Neuronal stem cell (in vitro differentiated cells): ENCODE results near the gene CMTM5.
A peak's percentile ranks its signal among the peaks of the same experiment; 100 is the strongest.

ENCODE experiments used
- DNase-seq: peaks from one replicate; pipeline ENCODE4 v3.0.0-alpha.2; 2013; ENCODE audit warnings: low spot score
- H2AFZ ChIP-seq: one replicate; pipeline ENCODE4 v1.6.1; 2013; ENCODE audit warnings: mild to moderate bottlenecking, low read length, inconsistent platforms
- H2AK5ac ChIP-seq: 2 replicates; pipeline ENCODE4 v1.6.1; 2013; ENCODE audit warnings: low read depth, mild to moderate bottlenecking, inconsistent platforms, low read length, moderate library complexity, mixed read lengths
- H2BK120ac ChIP-seq: 2 replicates; pipeline ENCODE4 v1.6.1; 2013; ENCODE audit warnings: low read depth, mild to moderate bottlenecking, inconsistent platforms, low read length, moderate library complexity, mixed read lengths
- H2BK12ac ChIP-seq: one replicate; pipeline ENCODE4 v1.6.1; 2013; ENCODE audit warnings: low read length, inconsistent platforms
- H2BK15ac ChIP-seq: 2 replicates; pipeline ENCODE4 v1.6.1; 2013; ENCODE audit warnings: mild to moderate bottlenecking, low read length, inconsistent platforms, mixed read lengths
- H2BK5ac ChIP-seq: one replicate; pipeline ENCODE4 v1.6.1; 2013; ENCODE audit warnings: inconsistent platforms, mild to moderate bottlenecking, low read length, moderate library complexity
- H3K14ac ChIP-seq: one replicate; pipeline ENCODE4 v1.6.1; 2013; ENCODE audit warnings: low read length, inconsistent platforms
- H3K18ac ChIP-seq: 2 replicates; pipeline ENCODE4 v1.6.1; 2013; ENCODE audit warnings: low read length, inconsistent platforms
- H3K23ac ChIP-seq: 2 replicates; pipeline ENCODE4 v1.6.1; 2013; ENCODE audit warnings: low read depth, mild to moderate bottlenecking, mixed read lengths, low read length, inconsistent platforms; ENCODE audit not compliant: poor library complexity
- H3K27ac ChIP-seq: replicated peaks from 3 replicates; pipeline ENCODE4 v1.5.1; 2013; ENCODE audit warnings: low read length, inconsistent platforms
- H3K27me3 ChIP-seq, 3 experiments: 2 replicates each; pipeline ENCODE4 v1.6.1; 2013; ENCODE audit warnings: low read length in 3 of 3, mild to moderate bottlenecking in 2 of 3, inconsistent platforms in 1 of 3, low read depth in 1 of 3, mixed read lengths in 1 of 3, moderate library complexity in 1 of 3; ENCODE audit not compliant: control insufficient read depth in 3 of 3, insufficient read depth in 3 of 3
- H3K36me3 ChIP-seq, 2 donors: replicated peaks in 1 of 2; 2 replicates each; pipeline ENCODE4 v1.6.1; 2013; ENCODE audit warnings: low read length in 2 of 2; ENCODE audit not compliant: control insufficient read depth in 2 of 2, insufficient read depth in 2 of 2
- H3K4ac ChIP-seq: 2 replicates; pipeline ENCODE4 v1.6.1; 2013; ENCODE audit warnings: inconsistent platforms, mild to moderate bottlenecking, low read length, moderate library complexity
- H3K4me1 ChIP-seq, 2 donors: 1 replicate in 1 of 2; 2 replicates in 1 of 2; pipeline ENCODE4 v1.6.1; 2013; ENCODE audit warnings: low read length in 2 of 2, low read depth in 1 of 2; ENCODE audit not compliant: control insufficient read depth in 2 of 2, insufficient read depth in 1 of 2
- H3K4me2 ChIP-seq: one replicate; pipeline ENCODE4 v1.6.1; 2013; ENCODE audit warnings: mild to moderate bottlenecking, low read length, inconsistent platforms; ENCODE audit not compliant: insufficient read depth, poor library complexity, severe bottlenecking
- H3K4me3 ChIP-seq, 2 donors: 2 replicates each; pipeline ENCODE4 v1.5.1; 2013; ENCODE audit warnings: low read length in 2 of 2, mild to moderate bottlenecking in 2 of 2, inconsistent platforms in 1 of 2, moderate library complexity in 1 of 2
- H3K79me1 ChIP-seq: one replicate; pipeline ENCODE4 v1.6.1; 2013; ENCODE audit warnings: low read depth, mild to moderate bottlenecking, inconsistent platforms, low read length, moderate library complexity
- H3K9ac ChIP-seq: one replicate; pipeline ENCODE4 v1.6.1; 2013; ENCODE audit warnings: mild to moderate bottlenecking, low read depth, low read length, inconsistent platforms; ENCODE audit not compliant: poor library complexity
- H3K9me3 ChIP-seq, 2 donors: replicated peaks in 1 of 2; 2 replicates each; pipeline versions ENCODE3 to v1.6.1; 2013; ENCODE audit warnings: low read length in 2 of 2, mild to moderate bottlenecking in 2 of 2, inconsistent platforms in 1 of 2, low read depth in 1 of 2, mixed read lengths in 1 of 2, moderate library complexity in 1 of 2; ENCODE audit not compliant: control insufficient read depth in 2 of 2, insufficient read depth in 1 of 2
- H4K8ac ChIP-seq: one replicate; pipeline ENCODE4 v1.6.1; 2013; ENCODE audit warnings: low read depth, mild to moderate bottlenecking, inconsistent platforms, low read length, moderate library complexity
- H4K91ac ChIP-seq: one replicate; pipeline ENCODE4 v1.6.1; 2013; ENCODE audit warnings: low read length, low read depth, mild to moderate bottlenecking, inconsistent platforms; ENCODE audit not compliant: poor library complexity
- WGBS, 2 donors: extraction: QIAGEN DNeasy Blood & Tissue Kit; methylation state at CpG; one replicate each; pipeline ENCODE4 v1.1.7; 2013; ENCODE audit warnings: missing lambda C conversion rate in 2 of 2, mixed read lengths in 1 of 2; ENCODE audit not compliant: insufficient read length in 2 of 2, insufficient replicate concordance in 1 of 2; ENCODE audit errors: extremely low coverage in 2 of 2; 5-methylcytosine and 5-hydroxymethylcytosine counted together

The CMTM5 gene

GRCh38 chr14:23392613-23393012 is 15.8 kb downstream of the CMTM5 start:
- H3K79me1 ChIP-seq, result no peaks in the 10 kb centered on the region
- H4K91ac ChIP-seq, result no peak overlapping the region
- DNase-seq, result no peak
- H2BK15ac ChIP-seq, result no peak overlapping the region
- no peak overlapping the region for H3K4me3 ChIP-seq
- no peak overlapping the region for H2BK120ac ChIP-seq
- no peaks in the 10 kb centered on the region for H3K36me3 ChIP-seq
- peaks cover 0 to 25% (median 0%) of the 10 kb centered on the region in 3 experiments for H3K27me3 ChIP-seq
- no peak overlapping the region for H3K9ac ChIP-seq
- no peak overlapping the region for H4K8ac ChIP-seq
- H3K4ac ChIP-seq, result no peak overlapping the region
- H3K18ac ChIP-seq, result no peak overlapping the region
- H3K4me1 ChIP-seq, result no peaks in the 10 kb centered on the region
- no peak overlapping the region for H3K23ac ChIP-seq
- no peak overlapping the region for H3K4me2 ChIP-seq
- H3K27ac ChIP-seq, result no peak overlapping the region
- H2AK5ac ChIP-seq, result no peak overlapping the region
- H2BK5ac ChIP-seq, result no peak overlapping the region
- H2BK12ac ChIP-seq, result no peak overlapping the region
- H3K9me3 ChIP-seq, result no peaks in the 10 kb centered on the region
- no CpG with 5 or more reads among the region's 7 CpGs for WGBS, 2 donors
- H2AFZ ChIP-seq, result no peak overlapping the region
- H3K14ac ChIP-seq, result no peak overlapping the region

GRCh38 chr14:23396126-23396525 is 19.3 kb downstream of the CMTM5 start:
- no peak for DNase-seq
- Histone ChIP-seq H3K9me3 (no peaks in the 10 kb centered on the region), H3K36me3 (no peaks in the 10 kb centered on the region), H3K18ac (no peak overlapping the region), H3K23ac (no peak overlapping the region), H3K27ac (no peak overlapping the region), H3K27me3 (peaks cover 0 to 24% (median 0%) of the 10 kb centered on the region in 3 experiments), H3K79me1 (no peaks in the 10 kb centered on the region), H3K4me3 (no peak overlapping the region), H3K9ac (peak overlapping the region; percentile 26), H4K8ac (no peak overlapping the region), H2AFZ (no peak overlapping the region), H3K14ac (no peak overlapping the region), H4K91ac (no peak overlapping the region), H2BK12ac (no peak overlapping the region), H2BK15ac (no peak overlapping the region), H3K4ac (no peak overlapping the region), H3K4me2 (no peak overlapping the region), H2AK5ac (no peak overlapping the region), H3K4me1 (peaks cover 0 to 3% of the 10 kb centered on the region in 2 donors), H2BK5ac (no peak overlapping the region), H2BK120ac (no peak overlapping the region)
- WGBS, 2 donors, result no CpG with 5 or more reads among the region's 10 CpGs

- peaks cover 0 to 3% of the 10 kb centered on the region in 2 donors for H3K4me1 ChIP-seq
- no peak overlapping the region for H3K9ac ChIP-seq
- H3K14ac ChIP-seq, result no peak overlapping the region
- no peak overlapping the region for H2BK12ac ChIP-seq
- H3K18ac ChIP-seq, result no peak overlapping the region
- no peak overlapping the region for H2AK5ac ChIP-seq
- no peak overlapping the region for H2BK15ac ChIP-seq
- no peak overlapping the region for H4K91ac ChIP-seq
- H2AFZ ChIP-seq, result no peak overlapping the region
- H3K4me3 ChIP-seq, result no peak overlapping the region
- H2BK5ac ChIP-seq, result no peak overlapping the region
- H3K36me3 ChIP-seq, result no peaks in the 10 kb centered on the region
- no peak overlapping the region for H3K4me2 ChIP-seq
- no peak overlapping the region for H4K8ac ChIP-seq
- no peak overlapping the region for H3K27ac ChIP-seq
- no peak overlapping the region for H3K4ac ChIP-seq
- DNase-seq, result no peak
- H3K9me3 ChIP-seq, result no peaks in the 10 kb centered on the region
- no peak overlapping the region for H2BK120ac ChIP-seq
- H3K27me3 ChIP-seq, result peaks cover 0 to 18% (median 0%) of the 10 kb centered on the region in 3 experiments
- no peaks in the 10 kb centered on the region for H3K79me1 ChIP-seq
- no CpG with 5 or more reads among the region's 10 CpGs for WGBS, 2 donors
- H3K23ac ChIP-seq, result no peak overlapping the region
Measured at GRCh38 chr14:23396781-23397407, 20.0 kb downstream of the CMTM5 start.

GRCh38 chr14:23398348-23398747 is 21.5 kb downstream of the CMTM5 start:
- Histone ChIP-seq H3K23ac (no peak overlapping the region), H3K27me3 (peaks cover 0 to 25% (median 0%) of the 10 kb centered on the region in 3 experiments), H3K4me1 (peaks cover 0 to 3% of the 10 kb centered on the region in 2 donors), H4K91ac (peak overlapping the region; percentile 25), H3K27ac (no peak overlapping the region), H4K8ac (no peak overlapping the region), H2AFZ (no peak overlapping the region), H3K4ac (no peak overlapping the region), H3K14ac (no peak overlapping the region), H2BK15ac (no peak overlapping the region), H3K79me1 (no peaks in the 10 kb centered on the region), H3K4me3 (no peak overlapping the region), H2AK5ac (peak overlapping the region; percentile 74), H2BK12ac (no peak overlapping the region), H3K9ac (no peak overlapping the region), H2BK5ac (no peak overlapping the region), H3K18ac (no peak overlapping the region), H3K4me2 (no peak overlapping the region), H3K9me3 (no peaks in the 10 kb centered on the region), H3K36me3 (no peaks in the 10 kb centered on the region), H2BK120ac (peak overlapping the region; percentile 64)
- WGBS, 2 donors, result no CpG with 5 or more reads among the region's 4 CpGs
- no peak for DNase-seq
